Transverse colon (tissue), 4 donors: ENCODE data around the gene ACACA.
A peak's percentile ranks its signal among the peaks of the same experiment; 100 is the strongest.

Experiments used
- POLR2AphosphoS5 ChIP-seq, 3 donors: sonication (generic); formaldehyde crosslinking; IDR thresholded peaks; one replicate each; pipeline ENCODE4 v1.6.1; 2016; ENCODE audit warnings: antibody characterized with exemption in 3 of 3
- TF ChIP-seq, protein P1 (sequence below), 5 experiments: fragments of 200-600 bp in 3 of 5; fragments of 450-650 bp in 2 of 5; sonication (generic) in 3 of 5; IDR thresholded peaks; 1 replicate in 2 of 5; 2 replicates in 3 of 5; pipeline ENCODE4 v1.5.1; 2016 to 2017; ENCODE audit warnings: antibody characterized with exemption in 5 of 5, inconsistent platforms in 3 of 5, mild to moderate bottlenecking in 2 of 5, moderate library complexity in 1 of 5

GRCh38 chr17:37406635-37407461 is at the start of gene ACACA, which contains the start of gene TADA2A:
- TF ChIP-seq, protein P1, sequence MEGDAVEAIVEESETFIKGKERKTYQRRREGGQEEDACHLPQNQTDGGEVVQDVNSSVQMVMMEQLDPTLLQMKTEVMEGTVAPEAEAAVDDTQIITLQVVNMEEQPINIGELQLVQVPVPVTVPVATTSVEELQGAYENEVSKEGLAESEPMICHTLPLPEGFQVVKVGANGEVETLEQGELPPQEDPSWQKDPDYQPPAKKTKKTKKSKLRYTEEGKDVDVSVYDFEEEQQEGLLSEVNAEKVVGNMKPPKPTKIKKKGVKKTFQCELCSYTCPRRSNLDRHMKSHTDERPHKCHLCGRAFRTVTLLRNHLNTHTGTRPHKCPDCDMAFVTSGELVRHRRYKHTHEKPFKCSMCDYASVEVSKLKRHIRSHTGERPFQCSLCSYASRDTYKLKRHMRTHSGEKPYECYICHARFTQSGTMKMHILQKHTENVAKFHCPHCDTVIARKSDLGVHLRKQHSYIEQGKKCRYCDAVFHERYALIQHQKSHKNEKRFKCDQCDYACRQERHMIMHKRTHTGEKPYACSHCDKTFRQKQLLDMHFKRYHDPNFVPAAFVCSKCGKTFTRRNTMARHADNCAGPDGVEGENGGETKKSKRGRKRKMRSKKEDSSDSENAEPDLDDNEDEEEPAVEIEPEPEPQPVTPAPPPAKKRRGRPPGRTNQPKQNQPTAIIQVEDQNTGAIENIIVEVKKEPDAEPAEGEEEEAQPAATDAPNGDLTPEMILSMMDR (IDR thresholded peaks at IDR 0.05), result peak in 3 of 5 experiments; percentile 19 to 56 (median 51)
- TF ChIP-seq POLR2AphosphoS5 (IDR thresholded peaks at IDR 0.05), result peak; percentile 80 to 86 (median 83)
